ENCODE measurements around the gene CEACAM18. TPM values are rescaled to one million over a fixed set of nuclear protein-coding genes. Genes with fewer than 3 reads are reported as not detected.

CEACAM18 gene
- total RNA-seq, 1 donor from 2014 or later = not detected

DNA sequence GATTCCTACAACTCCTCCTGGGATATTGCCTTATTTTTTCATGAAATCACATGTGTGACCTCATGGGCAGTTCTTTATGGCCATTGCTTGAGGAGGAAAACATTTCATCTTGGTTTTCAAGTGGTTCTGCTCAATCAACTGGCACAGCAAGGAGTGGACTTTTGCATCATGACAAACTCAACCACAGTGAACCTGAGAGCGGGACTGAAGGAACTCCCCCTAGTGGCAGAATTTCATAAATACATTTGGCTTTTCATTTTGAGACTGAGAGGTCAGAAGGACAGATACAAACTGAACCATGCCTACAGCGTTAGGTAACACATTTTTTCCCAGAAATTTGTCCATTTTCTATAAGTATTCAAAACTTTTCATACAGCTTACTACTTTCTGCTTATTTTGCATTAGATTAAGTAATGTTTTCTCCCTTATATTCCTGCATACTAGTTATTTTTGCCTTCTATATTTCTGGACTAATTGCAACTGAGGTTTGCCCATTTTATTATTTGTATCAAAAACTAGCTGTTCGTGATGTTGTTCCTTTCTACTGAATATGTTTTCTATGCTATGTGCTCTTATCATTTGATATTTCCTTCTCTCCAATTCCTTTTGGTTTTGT lies 36.6 kb downstream of the CEACAM18 start:
- peaks cover 41% of the 10 kb centered on the region for H3K9me3 Mint-ChIP-seq
- H3K4me3 Mint-ChIP-seq = no peak overlapping the region
- peaks cover 2% of the 10 kb centered on the region for H3K36me3 Mint-ChIP-seq
- no peaks in the 10 kb centered on the region for H3K4me1 Mint-ChIP-seq
- no peak for DNase-seq (ENCODE audit: low spot score in 2 of 2, unreplicated experiment in 2 of 2)
- H3K27me3 Mint-ChIP-seq (ENCODE audit: low read depth) = no peaks in the 10 kb centered on the region
- no peak overlapping the region for H3K27ac Mint-ChIP-seq
- TF ChIP-seq CTCF (IDR thresholded peaks at IDR 0.05; ENCODE audit: unreplicated experiment) = peak; percentile 93

DNA sequence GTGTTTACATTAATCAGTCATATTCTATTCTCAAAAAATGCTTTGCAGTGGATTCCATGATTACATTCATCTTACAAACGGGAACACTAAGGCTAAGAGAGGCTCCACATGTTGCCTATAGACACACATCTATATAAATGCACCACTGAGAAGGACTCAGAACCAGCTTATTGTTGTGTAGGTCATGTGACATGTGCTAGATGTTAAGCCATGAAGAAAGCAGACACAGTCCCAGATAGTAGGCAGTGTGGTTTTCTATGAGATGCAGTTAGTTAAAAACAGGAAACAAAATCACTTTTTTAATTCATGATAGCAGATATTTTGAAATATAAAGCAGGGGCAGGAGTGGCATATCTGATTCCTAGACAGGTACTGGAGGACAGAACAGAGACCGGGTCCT lies 42.4 kb downstream of the CEACAM18 start:
- H3K27ac Mint-ChIP-seq = no peak overlapping the region
- no peaks in the 10 kb centered on the region for H3K4me1 Mint-ChIP-seq
- peaks cover 60% of the 10 kb centered on the region for H3K9me3 Mint-ChIP-seq
- TF ChIP-seq CTCF (IDR thresholded peaks at IDR 0.05; ENCODE audit: unreplicated experiment) = no peak
- H3K4me3 Mint-ChIP-seq = no peak overlapping the region
- DNase-seq (ENCODE audit: low spot score in 2 of 2, unreplicated experiment in 2 of 2) = no peak
- peaks cover 2% of the 10 kb centered on the region for H3K36me3 Mint-ChIP-seq
- H3K27me3 Mint-ChIP-seq (ENCODE audit: low read depth) = no peaks in the 10 kb centered on the region

- Mint-ChIP-seq H3K36me3 (peaks cover 2% of the 10 kb centered on the region), H3K9me3 (peaks cover 62% of the 10 kb centered on the region), H3K4me1 (no peaks in the 10 kb centered on the region), H3K27me3 (ENCODE audit: low read depth) (no peaks in the 10 kb centered on the region), H3K27ac (no peak overlapping the region), H3K4me3 (no peak overlapping the region)
- TF ChIP-seq CTCF (IDR thresholded peaks at IDR 0.05; ENCODE audit: unreplicated experiment) = no peak
- no peak for DNase-seq (ENCODE audit: low spot score in 2 of 2, unreplicated experiment in 2 of 2)
Measured at GRCh38 chr19:51521357-51521756, 43.0 kb downstream of the CEACAM18 start.

- TF ChIP-seq CTCF (IDR thresholded peaks at IDR 0.05; ENCODE audit: unreplicated experiment) = no peak
- Mint-ChIP-seq H3K27ac (no peak overlapping the region), H3K9me3 (peaks cover 62% of the 10 kb centered on the region), H3K4me1 (no peaks in the 10 kb centered on the region), H3K27me3 (ENCODE audit: low read depth) (no peaks in the 10 kb centered on the region), H3K36me3 (peaks cover 2% of the 10 kb centered on the region), H3K4me3 (no peak overlapping the region)
- no peak for DNase-seq (ENCODE audit: low spot score in 2 of 2, unreplicated experiment in 2 of 2)
Measured at GRCh38 chr19:51521781-51522180, 43.4 kb downstream of the CEACAM18 start.

DNA sequence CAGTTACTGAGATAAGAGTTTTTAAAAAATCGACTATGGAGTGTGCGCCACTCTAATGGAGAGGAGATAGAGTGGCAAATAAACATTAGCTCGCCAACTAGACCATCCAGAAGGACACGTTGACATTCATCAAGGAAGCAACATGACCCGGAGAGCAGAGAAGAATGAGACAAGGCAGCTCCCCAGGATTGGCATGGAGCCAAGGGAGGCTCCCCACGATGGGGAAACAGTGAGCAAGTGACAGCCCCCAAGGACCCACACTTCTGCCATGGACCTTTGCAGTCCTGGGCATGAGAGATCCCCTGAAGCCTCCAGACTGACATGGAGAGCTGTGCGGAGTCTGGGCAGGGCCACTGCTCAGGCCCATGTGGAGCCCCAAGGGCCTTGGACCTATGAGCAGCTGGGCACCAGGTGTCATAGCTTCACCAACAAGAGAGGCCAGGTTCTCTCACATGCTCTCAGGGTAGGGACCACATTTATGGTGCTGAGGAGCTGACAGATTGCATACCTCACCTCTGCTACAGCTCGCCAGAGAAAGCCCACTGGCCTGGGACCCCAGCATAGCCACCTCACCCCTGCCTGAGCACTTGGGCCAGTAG lies 46.4 kb downstream of the CEACAM18 start:
- no peaks in the 10 kb centered on the region for H3K27me3 Mint-ChIP-seq (ENCODE audit: low read depth)
- H3K4me1 Mint-ChIP-seq = no peaks in the 10 kb centered on the region
- H3K9me3 Mint-ChIP-seq = peaks cover 55% of the 10 kb centered on the region
- no peaks in the 10 kb centered on the region for H3K36me3 Mint-ChIP-seq
- TF ChIP-seq CTCF (IDR thresholded peaks at IDR 0.05; ENCODE audit: unreplicated experiment) = no peak
- H3K4me3 Mint-ChIP-seq = no peak overlapping the region
- no peak for DNase-seq (ENCODE audit: low spot score in 2 of 2, unreplicated experiment in 2 of 2)
- H3K27ac Mint-ChIP-seq = no peak overlapping the region
